IPS-20b (cell line): Measurements from ENCODE around the gene LHFPL4.
"Not testable (repeated sequence)": the region's sequence is repeated elsewhere in the genome, so short reads cannot be mapped to it uniquely, and the experiment has no call there.

Experiments used
- H3K27ac ChIP-seq: one replicate; pipeline ENCODE4 v1.5.1; 2013; ENCODE audit warnings: low read length
- H3K27me3 ChIP-seq: 2 replicates; pipeline ENCODE4 v1.6.1; 2013; ENCODE audit warnings: mild to moderate bottlenecking, low read length, inconsistent platforms; ENCODE audit not compliant: insufficient read depth
- H3K36me3 ChIP-seq: 2 replicates; pipeline ENCODE4 v1.6.1; 2013; ENCODE audit warnings: low read depth, mild to moderate bottlenecking, inconsistent platforms, low read length, moderate library complexity; ENCODE audit not compliant: insufficient read depth
- H3K4me1 ChIP-seq: 2 replicates; pipeline ENCODE4 v1.6.1; 2013; ENCODE audit warnings: mild to moderate bottlenecking, control low read depth, inconsistent platforms, low read length, moderate library complexity; ENCODE audit not compliant: insufficient read depth
- H3K4me3 ChIP-seq: 2 replicates; pipeline ENCODE4 v1.5.1; 2013; ENCODE audit warnings: mild to moderate bottlenecking, low read length, inconsistent platforms
- H3K9ac ChIP-seq: 2 replicates; pipeline ENCODE4 v1.6.1; 2013; ENCODE audit warnings: low read depth, mild to moderate bottlenecking, inconsistent platforms, low read length, moderate library complexity
- H3K9me3 ChIP-seq: 2 replicates; pipeline ENCODE4 v1.6.1; 2013; ENCODE audit warnings: mild to moderate bottlenecking, low read depth, low read length, inconsistent platforms; ENCODE audit not compliant: insufficient read depth

LHFPL4 gene

GRCh38 chr3:9498781-9499180 is 54.8 kb downstream of the LHFPL4 start:
- no peak overlapping the region for H3K27ac ChIP-seq
- H3K4me3 ChIP-seq, result no peak overlapping the region
- H3K9ac ChIP-seq, result no peak overlapping the region
- H3K4me1 ChIP-seq, result no peaks in the 10 kb centered on the region; the same call in 1 of the 2 replicates
- H3K36me3 ChIP-seq, result no peaks in the 10 kb centered on the region
- no peaks in the 10 kb centered on the region for H3K9me3 ChIP-seq
- peaks cover 51% of the 10 kb centered on the region for H3K27me3 ChIP-seq

DNA sequence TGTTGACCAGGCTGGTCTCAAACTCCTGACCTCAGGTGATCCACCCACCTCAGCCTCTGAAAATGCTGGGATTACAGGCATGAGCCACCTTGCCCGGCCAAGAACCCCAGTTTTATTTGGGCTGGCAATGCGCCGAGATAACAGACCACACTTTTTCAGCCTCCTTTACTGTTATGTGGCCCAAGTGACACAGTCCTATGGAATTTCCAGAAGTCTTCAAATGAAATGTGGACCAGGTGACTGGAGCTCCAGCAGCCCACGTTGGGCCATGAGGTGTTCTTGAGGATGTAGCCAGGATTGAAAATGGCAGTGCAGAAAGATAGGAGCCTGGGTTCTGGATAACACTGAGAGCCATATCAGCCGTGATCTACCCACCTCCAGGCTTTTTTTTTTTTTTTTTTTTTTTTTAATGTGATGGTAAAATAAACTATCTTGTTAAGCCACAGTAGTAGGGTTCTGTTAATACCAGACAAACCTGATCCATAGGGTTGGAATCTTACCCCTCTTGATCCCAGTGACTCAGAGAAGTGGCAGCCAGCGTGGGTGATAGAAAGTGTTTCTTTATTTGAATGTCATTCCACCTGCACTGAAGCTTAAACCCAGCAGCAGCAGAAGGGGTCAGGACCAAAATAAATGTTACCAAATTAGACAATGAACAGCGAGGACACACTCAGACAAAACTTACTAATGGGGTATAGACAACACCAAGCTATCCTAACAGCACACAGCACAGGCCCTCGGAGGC is 55.6 kb downstream of the LHFPL4 start:
- Histone ChIP-seq H3K36me3 (no peaks in the 10 kb centered on the region), H3K9ac (no peak overlapping the region), H3K9me3 (no peaks in the 10 kb centered on the region), H3K4me1 (no peaks in the 10 kb centered on the region; the same call in 1 of the 2 replicates), H3K4me3 (no peak overlapping the region), H3K27ac (no peak overlapping the region), H3K27me3 (peaks cover 57% of the 10 kb centered on the region)

- Histone ChIP-seq H3K36me3 (no peaks in the 10 kb centered on the region), H3K4me3 (no peak overlapping the region), H3K9ac (no peak overlapping the region), H3K9me3 (no peaks in the 10 kb centered on the region), H3K27me3 (peaks cover 68% of the 10 kb centered on the region), H3K4me1 (no peaks in the 10 kb centered on the region; the same call in 1 of the 2 replicates), H3K27ac (no peak overlapping the region)
Observed at GRCh38 chr3:9496893-9497292, 56.7 kb downstream of the LHFPL4 start.

- not testable (repeated sequence) for H3K9ac ChIP-seq, H3K9me3 ChIP-seq, H3K27ac ChIP-seq, H3K36me3 ChIP-seq, H3K4me3 ChIP-seq, H3K4me1 ChIP-seq
- H3K27me3 ChIP-seq, result peaks cover 62% of the 10 kb centered on the region
Observed at GRCh38 chr3:9494036-9494435, 59.6 kb downstream of the LHFPL4 start.

GRCh38 chr3:9491506-9491905 is 62.1 kb downstream of the LHFPL4 start:
- H3K4me3 ChIP-seq, result no peak overlapping the region
- no peaks in the 10 kb centered on the region for H3K4me1 ChIP-seq
- no peak overlapping the region for H3K27ac ChIP-seq
- H3K9me3 ChIP-seq, result no peaks in the 10 kb centered on the region
- H3K27me3 ChIP-seq, result peaks cover 44% of the 10 kb centered on the region
- H3K9ac ChIP-seq, result no peak overlapping the region
- no peaks in the 10 kb centered on the region for H3K36me3 ChIP-seq

DNA sequence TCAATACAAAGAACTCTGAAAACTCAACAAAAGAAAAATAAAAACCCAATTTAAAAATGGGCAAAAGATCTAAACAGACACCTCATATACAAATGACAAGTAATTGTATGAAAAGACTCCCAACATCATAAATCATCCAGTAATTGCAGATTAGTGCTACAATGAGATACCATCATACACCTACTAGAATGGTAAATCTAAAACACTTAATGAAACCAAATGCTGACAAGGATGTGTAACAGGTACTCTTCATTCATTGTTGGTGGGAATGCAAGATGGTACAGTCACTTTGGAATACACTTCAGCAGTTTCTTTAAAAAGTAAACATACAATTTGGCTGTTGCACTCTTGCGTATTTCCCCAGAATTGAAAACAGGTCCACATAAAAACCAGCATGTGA is 68.4 kb downstream of the LHFPL4 start:
- Histone ChIP-seq H3K9ac (no peak overlapping the region), H3K36me3 (peaks cover 14% of the 10 kb centered on the region), H3K27me3 (no peaks in the 10 kb centered on the region), H3K9me3 (no peaks in the 10 kb centered on the region), H3K4me1 (no peaks in the 10 kb centered on the region), H3K27ac (no peak overlapping the region), H3K4me3 (no peak overlapping the region)

DNA sequence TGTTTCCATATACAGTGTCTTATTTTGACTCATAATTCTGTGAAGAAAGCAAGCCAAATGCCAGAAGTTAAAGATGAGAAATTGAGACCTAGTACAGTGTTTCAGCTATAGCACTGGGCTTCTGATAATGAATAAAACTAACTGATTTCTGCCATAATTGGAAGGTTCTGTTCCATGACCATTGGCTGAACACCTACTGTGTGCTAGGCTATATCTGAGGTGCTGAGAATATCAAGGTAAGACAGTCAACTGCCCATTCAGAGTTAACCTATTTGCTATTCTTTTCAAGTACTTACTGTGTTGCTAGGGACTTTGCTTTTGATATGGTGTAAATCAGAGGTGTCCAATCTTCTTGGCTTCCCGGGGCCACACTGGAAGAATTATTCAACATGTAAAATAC is 73.4 kb downstream of the LHFPL4 start:
- H3K36me3 ChIP-seq, result peaks cover 62% of the 10 kb centered on the region
- no peak overlapping the region for H3K27ac ChIP-seq
- no peaks in the 10 kb centered on the region for H3K27me3 ChIP-seq
- no peak overlapping the region for H3K4me3 ChIP-seq
- H3K4me1 ChIP-seq, result no peaks in the 10 kb centered on the region
- no peaks in the 10 kb centered on the region for H3K9me3 ChIP-seq
- H3K9ac ChIP-seq, result no peak overlapping the region

DNA sequence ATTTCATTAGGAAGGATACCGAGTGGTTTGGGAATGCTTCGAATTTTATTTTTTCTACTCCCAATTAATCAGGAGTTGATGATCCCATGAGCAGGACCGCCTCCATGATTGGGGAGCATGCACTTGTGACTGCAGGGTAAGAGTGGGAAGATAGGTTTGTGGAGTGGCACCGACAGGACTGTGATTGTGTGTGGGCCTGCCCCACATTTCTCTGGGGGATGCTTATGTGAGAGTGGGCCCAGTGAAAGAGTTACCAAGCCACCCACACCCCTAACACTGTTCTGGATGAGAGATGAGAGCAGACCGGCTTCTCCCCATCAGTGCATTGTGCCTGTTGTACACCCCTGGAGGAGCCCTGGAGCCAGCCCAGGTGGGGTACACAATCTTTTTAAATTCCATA is 76.7 kb downstream of the LHFPL4 start:
- no peaks in the 10 kb centered on the region for H3K9me3 ChIP-seq
- H3K4me1 ChIP-seq, result no peaks in the 10 kb centered on the region
- peaks cover 96% of the 10 kb centered on the region for H3K36me3 ChIP-seq
- no peak overlapping the region for H3K4me3 ChIP-seq
- no peaks in the 10 kb centered on the region for H3K27me3 ChIP-seq
- no peak overlapping the region for H3K27ac ChIP-seq
- no peak overlapping the region for H3K9ac ChIP-seq

GRCh38 chr3:9474482-9474881 is 79.1 kb downstream of the LHFPL4 start:
- no peak overlapping the region for H3K9ac ChIP-seq
- no peak overlapping the region for H3K27ac ChIP-seq
- no peaks in the 10 kb centered on the region for H3K27me3 ChIP-seq
- no peaks in the 10 kb centered on the region for H3K9me3 ChIP-seq
- peaks cover 98% of the 10 kb centered on the region for H3K36me3 ChIP-seq
- no peaks in the 10 kb centered on the region for H3K4me1 ChIP-seq
- no peak overlapping the region for H3K4me3 ChIP-seq

DNA sequence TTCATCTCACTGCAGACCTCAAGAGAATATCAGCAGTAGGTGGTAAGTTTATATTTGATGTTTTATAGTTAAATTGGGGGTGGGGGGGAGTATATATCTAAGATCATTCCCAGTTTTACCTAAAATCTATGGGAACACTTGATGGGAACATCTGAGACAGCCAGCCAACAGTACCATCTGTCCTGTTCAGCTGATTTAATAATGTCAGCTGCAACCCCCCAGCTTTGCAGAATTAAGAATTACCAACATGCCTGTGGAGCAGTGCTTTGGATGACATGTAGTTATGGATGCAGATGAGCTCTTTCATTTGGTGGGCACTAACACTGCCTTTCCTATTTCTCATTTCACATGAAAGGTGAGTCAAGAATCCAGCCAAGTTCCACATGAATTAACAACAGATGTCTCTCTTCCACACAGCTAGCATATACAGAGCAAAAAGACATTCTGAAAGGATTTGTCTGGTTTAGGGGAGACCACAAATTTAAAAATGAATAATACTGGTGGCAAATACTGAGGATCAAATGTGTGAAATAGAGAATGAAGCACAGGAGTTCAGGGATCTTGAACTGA is 80.0 kb downstream of the LHFPL4 start:
- H3K36me3 ChIP-seq, result peaks cover 98% of the 10 kb centered on the region
- H3K9ac ChIP-seq, result no peak overlapping the region
- H3K4me1 ChIP-seq, result no peaks in the 10 kb centered on the region
- no peaks in the 10 kb centered on the region for H3K9me3 ChIP-seq
- no peak overlapping the region for H3K27ac ChIP-seq
- no peak overlapping the region for H3K4me3 ChIP-seq
- no peaks in the 10 kb centered on the region for H3K27me3 ChIP-seq

GRCh38 chr3:9469986-9470385 is 83.6 kb downstream of the LHFPL4 start:
- H3K27ac ChIP-seq, result no peak overlapping the region
- no peaks in the 10 kb centered on the region for H3K27me3 ChIP-seq
- H3K9me3 ChIP-seq, result no peaks in the 10 kb centered on the region
- H3K36me3 ChIP-seq, result peaks cover 100% of the 10 kb centered on the region
- no peak overlapping the region for H3K9ac ChIP-seq
- no peaks in the 10 kb centered on the region for H3K4me1 ChIP-seq
- H3K4me3 ChIP-seq, result no peak overlapping the region

GRCh38 chr3:9468460-9468859 is 85.2 kb downstream of the LHFPL4 start:
- Histone ChIP-seq H3K9ac (no peak overlapping the region), H3K27me3 (no peaks in the 10 kb centered on the region), H3K4me1 (no peaks in the 10 kb centered on the region), H3K36me3 (peaks cover 100% of the 10 kb centered on the region), H3K27ac (no peak overlapping the region), H3K4me3 (no peak overlapping the region), H3K9me3 (no peaks in the 10 kb centered on the region)
